ENCODE measurements around the gene FTSJ1. TPM values are rescaled to one million over a fixed set of nuclear protein-coding genes. Genes with fewer than 3 reads are reported as not detected.

Gene FTSJ1
- total RNA-seq, 1 experiment from 2014 or later: 49.4 TPM

GRCh38 chrX:48460606-48461005 is 15.4 kb upstream of the FTSJ1 start:
- H3K79me2 ChIP-seq (ENCODE audit: insufficient read depth, low read length): no peaks in the 10 kb centered on the region
- H2BK5ac ChIP-seq (ENCODE audit: insufficient read length, low read length): no peak overlapping the region
- no peak overlapping the region for H2BK120ac ChIP-seq (ENCODE audit: low read depth, low read length, poor library complexity, severe bottlenecking)
- no peak overlapping the region for H3K56ac ChIP-seq (ENCODE audit: insufficient read length, low read depth, low read length)
- H3K27ac Mint-ChIP-seq: no peak overlapping the region
- no peak overlapping the region for H3K4me2 ChIP-seq (ENCODE audit: insufficient read depth, insufficient read length, low read length)
- no peaks in the 10 kb centered on the region for H3K79me1 ChIP-seq (ENCODE audit: insufficient read depth, low read depth, low read length, poor library complexity, severe bottlenecking)
- no peak overlapping the region for H2BK15ac ChIP-seq (ENCODE audit: low read depth, low read length)
- peaks cover 50% of the 10 kb centered on the region for H3K9me3 ChIP-seq (ENCODE audit: control insufficient read depth, low read depth, low read length)
- no peak overlapping the region for H4K8ac ChIP-seq (replicated peaks; ENCODE audit: insufficient read length, low read depth, low read length)
- TF ChIP-seq CTCF (conservative IDR thresholded peaks at IDR 0.05): no peak
- WGBS (ENCODE audit: extremely low coverage, insufficient read length, low lambda C conversion rate): no CpG with 5 or more reads among the region's 11 CpGs
- no peak overlapping the region for H2AFZ ChIP-seq (ENCODE audit: low read length)
- no peak overlapping the region for H4K91ac ChIP-seq (ENCODE audit: insufficient read length, low read depth, low read length)
- no peak overlapping the region for H3K27ac ChIP-seq (ENCODE audit: insufficient read length, low read depth, low read length)
- no peak overlapping the region for H3K9ac ChIP-seq (ENCODE audit: extremely low read depth, insufficient read length, low read length)
- no peaks in the 10 kb centered on the region for H3K27me3 Mint-ChIP-seq (ENCODE audit: low read depth)
- no peaks in the 10 kb centered on the region for H4K20me1 ChIP-seq (ENCODE audit: control insufficient read depth, insufficient read depth, insufficient read length)
- H3K27me3 ChIP-seq (ENCODE audit: insufficient read depth, low read length): no peaks in the 10 kb centered on the region
- no peak overlapping the region for H2AK5ac ChIP-seq (ENCODE audit: insufficient read length, low read length)
- H3K4me1 ChIP-seq (ENCODE audit: insufficient read depth, low read length): no peaks in the 10 kb centered on the region
- H3K9me3 Mint-ChIP-seq: peaks cover 73 to 74% of the 10 kb centered on the region in 2 experiments
- H2BK20ac ChIP-seq (ENCODE audit: low read depth, low read length, poor library complexity, severe bottlenecking): no peak overlapping the region
- H3K18ac ChIP-seq (ENCODE audit: insufficient read length, low read depth, low read length): no peak overlapping the region
- H3K36me3 Mint-ChIP-seq (ENCODE audit: insufficient read depth in 1 of 3, low read depth in 3 of 3): peaks cover 43 to 51% (median 49%) of the 10 kb centered on the region in 3 experiments
- H3K4me3 Mint-ChIP-seq: no peak overlapping the region
- H3T11ph ChIP-seq (ENCODE audit: low read length): no peak overlapping the region
- no peak overlapping the region for H2BK12ac ChIP-seq (ENCODE audit: insufficient read length, low read depth, low read length)
- no peaks in the 10 kb centered on the region for H3K23me2 ChIP-seq (ENCODE audit: insufficient read length, low read depth, low read length, poor library complexity, severe bottlenecking)
- H3K4ac ChIP-seq (ENCODE audit: low read depth, low read length): no peak overlapping the region
- no peak overlapping the region for H4K5ac ChIP-seq (ENCODE audit: insufficient read length, low read depth, low read length)
- H3K14ac ChIP-seq (ENCODE audit: insufficient read depth, low read length): no peak overlapping the region
- H3K23ac ChIP-seq (ENCODE audit: insufficient read length, low read depth, low read length): no peak overlapping the region
- no peak for DNase-seq
- no peaks in the 10 kb centered on the region for H3K4me1 Mint-ChIP-seq

Data from H9 (cell line).